Posterior cingulate gyrus (tissue), 11 donors: ENCODE data around the gene EML5.

ENCODE experiments used
- DNase-seq, 10 donors: peaks; one replicate each; pipeline versions ENCODE4 v3.0.0 to v3.0.0-alpha.2; 2020 to 2021; ENCODE audit warnings: mixed read lengths in 3 of 10
- intact Hi-C: fragments of 100-400 bp; cut with DNase I; formaldehyde crosslinking; loops from one replicate; pipeline ENCODE4 v1.15.1; 2023

EML5 gene

GRCh38 chr14:88576222-88576621 lies 216.5 kb downstream of the EML5 start:
- no peak for DNase-seq
- intact Hi-C loops = no loop called here

- DNase-seq = no peak
- intact Hi-C loops = no loop called here
These were observed 220.6 kb downstream of the EML5 start for GRCh38 chr14:88572117-88572516.

GRCh38 chr14:88568196-88568595 lies 224.6 kb downstream of the EML5 start:
- intact Hi-C loops = no loop called here

GRCh38 chr14:88565427-88565826 lies 227.3 kb downstream of the EML5 start:
- intact Hi-C loops = no loop called here
- DNase-seq = no peak

More at GRCh38 chr14:88568196-88568595, 224.6 kb downstream of the EML5 start:
- no peak for DNase-seq

DNA sequence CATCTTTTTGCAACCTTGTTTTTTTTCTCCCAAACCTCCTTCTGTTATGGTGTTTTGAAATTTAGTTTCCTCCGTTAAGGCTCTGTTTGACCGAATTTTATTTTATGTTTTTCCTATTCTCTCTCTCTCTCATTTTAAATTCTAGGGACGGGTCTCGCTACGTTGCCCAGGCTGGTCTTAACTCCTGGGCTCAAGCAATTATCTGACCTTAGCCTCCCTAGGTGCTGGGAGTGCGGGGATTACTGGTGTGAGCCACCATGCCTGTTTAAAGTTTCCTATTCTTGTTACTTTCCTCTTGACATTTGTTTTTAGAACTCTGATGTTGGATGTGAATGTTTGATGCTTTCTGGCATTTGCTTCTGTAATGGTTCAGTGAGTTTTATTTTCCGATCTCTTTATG lies 228.9 kb downstream of the EML5 start:
- intact Hi-C loops = no loop called here

GRCh38 chr14:88562831-88563686 lies 229.7 kb downstream of the EML5 start, which contains the start of gene ZC3H14:
ZC3H14 (plus strand) TSS chr14:88563037; CDS start chr14:88563134, 97 bp downstream.
- intact Hi-C loops = no loop called here
- peak; percentile 76 to 98 (median 84) for DNase-seq

More for the DNA sequence above, 228.9 kb downstream of the EML5 start:
- DNase-seq = no peak

GRCh38 chr14:88562532-88562830 lies 230.3 kb downstream of the EML5 start:
- DNase-seq = no peak
- intact Hi-C loops = no loop called here
